HepG2 (cell line): ENCODE results near the gene PPP3R1. TPM values are rescaled to one million over a fixed set of nuclear protein-coding genes. Genes with fewer than 3 reads are reported as not detected.

Experiments used
- CREB1 ChIP-seq, 2 experiments: fragments of 450-650 bp in 1 of 2; IDR thresholded peaks; 2 replicates each; pipeline ENCODE4 v1.6.1; 2016 to 2017; ENCODE audit warnings: control low read depth in 1 of 2, mild to moderate bottlenecking in 1 of 2, missing compliant biosample characterization in 1 of 2, missing genetic modification characterization in 1 of 2
- GABPA ChIP-seq, 2 experiments: IDR thresholded peaks; 2 replicates each; pipeline ENCODE4 v1.6.1; 2011 to 2016; ENCODE audit warnings: low read depth in 2 of 2, low read length in 1 of 2, missing biosample characterization in 1 of 2, missing genetic modification characterization in 1 of 2
- HIVEP1 ChIP-seq: sonication (generic); formaldehyde crosslinking; IDR thresholded peaks from 2 replicates; pipeline ENCODE4 v1.4.0; 2020; ENCODE audit warnings: mild to moderate bottlenecking, missing genetic modification reagents
- SIN3B ChIP-seq: fragments of 150-350 bp; IDR thresholded peaks from 2 replicates; pipeline ENCODE4 v1.6.1; 2014; ENCODE audit warnings: low read length
- SRSF9 ChIP-seq: fragments of 200-400 bp; formaldehyde crosslinking; IDR thresholded peaks from 2 replicates; pipeline ENCODE4 v1.6.1; 2018; ENCODE audit warnings: borderline replicate concordance, mild to moderate bottlenecking, low read depth, low read length; ENCODE audit not compliant: insufficient read depth, poor library complexity, severe bottlenecking
- SSRP1 ChIP-seq: IDR thresholded peaks from 2 replicates; pipeline ENCODE4 v1.6.1; 2016; ENCODE audit warnings: control low read depth
- THAP9 ChIP-seq: sonication (generic); formaldehyde crosslinking; IDR thresholded peaks from 2 replicates; pipeline ENCODE4; 2020; ENCODE audit warnings: missing genetic modification reagents, mild to moderate bottlenecking, borderline replicate concordance
- ZBTB26 ChIP-seq: IDR thresholded peaks from 2 replicates; pipeline ENCODE4 v1.6.1; 2016; ENCODE audit warnings: missing compliant biosample characterization, missing genetic modification reagents, borderline replicate concordance
- ZNF274 ChIP-seq: sonication (generic); formaldehyde crosslinking; IDR thresholded peaks from 2 replicates; pipeline ENCODE4 v1.5.1; 2020; ENCODE audit warnings: mild to moderate bottlenecking, missing genetic modification reagents
- ZNF549 ChIP-seq: sonication (generic); formaldehyde crosslinking; IDR thresholded peaks from 2 replicates; pipeline ENCODE4 v1.5.0; 2020; ENCODE audit warnings: missing genetic modification reagents
- ZNF574 ChIP-seq: sonication (generic); formaldehyde crosslinking; IDR thresholded peaks from 2 replicates; pipeline ENCODE4 v1.4.0; 2020; ENCODE audit warnings: missing genetic modification reagents
- ZNF580 ChIP-seq: IDR thresholded peaks from 2 replicates; pipeline ENCODE4 v1.6.1; 2016; ENCODE audit warnings: low read depth, borderline replicate concordance
- ZNF605 ChIP-seq: sonication (generic); formaldehyde crosslinking; IDR thresholded peaks from 2 replicates; pipeline ENCODE4 v1.8.0; 2022; ENCODE audit warnings: mild to moderate bottlenecking, missing genetic modification reagents
- ZNF609 ChIP-seq: sonication (generic); formaldehyde crosslinking; IDR thresholded peaks from 2 replicates; pipeline ENCODE4 v1.4.0; 2020; ENCODE audit warnings: mild to moderate bottlenecking, missing genetic modification reagents, borderline replicate concordance
- ZNF782 ChIP-seq: sonication (generic); formaldehyde crosslinking; IDR thresholded peaks from 2 replicates; pipeline ENCODE4 v1.4.0; 2020; ENCODE audit warnings: missing genetic modification reagents, mild to moderate bottlenecking, borderline replicate concordance
- polyA plus RNA-seq, 8 experiments: library from polyadenylated mRNA; depleted of rRNA in 3 of 8; stranded (reverse) in 7 of 8; unstranded in 1 of 8; fragments of >200 nt; fragmentation: Illumina TruSeq in 4 of 8; extraction: Trizol in 4 of 8; gene quantifications; 2 replicates each; pipeline versions ENCODE4 v1.2.1 to v1.2.3, GENCODE V29; 2011 to 2016; ENCODE audit warnings: low read depth in 4 of 8, missing spikeins in 1 of 8, mixed read lengths in 1 of 8; ENCODE audit not compliant: insufficient read depth in 1 of 8
- total RNA-seq, 5 experiments: library from RNA; depleted of rRNA; stranded (reverse); fragments of >200 nt; fragmentation: Illumina TruSeq; extraction: Trizol; gene quantifications; 2 replicates each; pipeline ENCODE4 v1.2.3, GENCODE V29; 2016; ENCODE audit warnings: low read depth in 1 of 5

PPP3R1 gene
- total and polyA plus RNA-seq, 2 of the 13 experiments (the other 11 are each of a cell fraction or from before 2014, with no cell fraction given), result 11.6 to 25.7 TPM

- peak; percentile 89 for TF ChIP-seq ZNF574 (CRISPR knock-in tag)
- TF ChIP-seq ZNF580 (CRISPR knock-in tag), result peak; percentile 68
- TF ChIP-seq ZNF609 (CRISPR knock-in tag), result peak; percentile 70; the same call in 1 of the 2 replicates
- peak; percentile 91 for TF ChIP-seq HIVEP1 (CRISPR knock-in tag)
- TF ChIP-seq SIN3B, result no peak
- TF ChIP-seq ZNF782, result peak; percentile 78
- TF ChIP-seq SRSF9, result no peak
- 0 out of 2 replicates have a peak, but pooled peaks have one; percentile 50 for TF ChIP-seq ZBTB26 (CRISPR knock-in tag)
- peak; percentile 88 for TF ChIP-seq CREB1 (IDR thresholded peaks at IDR 0.05)
- peak; percentile 87 for TF ChIP-seq CREB1 (CRISPR knock-in tag; IDR thresholded peaks at IDR 0.05)
- TF ChIP-seq THAP9 (CRISPR knock-in tag), result peak; percentile 80; the same call in 1 of the 2 replicates
- TF ChIP-seq ZNF549 (CRISPR knock-in tag), result no peak
- peak; percentile 77 for TF ChIP-seq GABPA (IDR thresholded peaks at IDR 0.05; ENCODE audit: low read depth, low read length)
- peak; percentile 90 for TF ChIP-seq GABPA (CRISPR knock-in tag; IDR thresholded peaks at IDR 0.05; ENCODE audit: low read depth)
- no peak for TF ChIP-seq SSRP1 (CRISPR knock-in tag)
- TF ChIP-seq ZNF605 (CRISPR knock-in tag), result peak; percentile 49; the same call in 1 of the 2 replicates
- peak; percentile 66; the same call in 1 of the 2 replicates for TF ChIP-seq ZNF274 (CRISPR knock-in tag)
These were observed at the start of gene PPP3R1 (continued) for GRCh38 chr2:68252400-68253218.
